Stimulated activated CD4-positive, alpha-beta T cell treated with anti-CD3 and anti-CD28 coated beads, Interleukin-15, amount 100 ng/mL, for 24 hours (primary cell): Measurements from ENCODE around the gene LMO7.

Source experiments
- DNase-seq: peaks from one replicate; pipeline ENCODE4 v3.0.0-alpha.2; 2020

Gene LMO7

DNA sequence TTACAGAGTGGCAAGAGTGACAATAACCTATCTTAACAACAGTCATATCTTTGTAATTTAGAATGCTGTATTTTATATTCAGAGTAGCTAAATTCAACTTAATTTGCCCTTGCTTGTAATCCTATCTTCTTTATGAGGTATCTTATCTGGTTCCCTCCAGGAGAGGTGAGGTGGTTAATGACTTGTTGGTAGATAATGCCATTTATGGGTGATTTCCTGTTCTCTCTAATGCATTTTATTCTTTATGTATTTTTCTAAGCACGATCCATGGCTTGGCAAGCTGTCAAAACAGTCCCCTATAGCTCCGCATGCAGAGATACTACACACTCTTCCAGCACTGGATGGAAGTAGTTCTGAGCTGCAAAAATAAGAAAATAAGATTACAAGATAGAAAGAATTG, 267.9 kb downstream of the LMO7 start:
- DNase-seq = no peak

DNA sequence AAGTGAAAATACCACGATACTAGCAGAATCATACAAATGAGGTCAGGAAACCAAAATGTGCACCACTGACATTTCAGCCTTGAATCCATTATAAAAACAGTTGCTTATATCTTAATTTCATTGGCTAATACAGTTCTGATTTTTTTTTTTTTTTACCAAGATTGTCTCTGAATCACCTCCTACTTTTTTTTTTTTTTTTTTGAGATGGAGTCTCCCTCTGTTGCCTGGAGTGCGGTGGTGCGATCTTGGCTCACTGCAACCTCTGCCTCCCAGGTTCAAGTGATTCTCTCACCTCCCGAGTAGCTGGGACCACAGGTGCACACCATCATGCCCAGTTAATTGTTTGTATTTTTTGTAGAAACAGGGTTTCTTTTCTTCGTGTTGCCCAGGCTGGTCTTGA, 270.2 kb downstream of the LMO7 start:
- DNase-seq = no peak

DNA sequence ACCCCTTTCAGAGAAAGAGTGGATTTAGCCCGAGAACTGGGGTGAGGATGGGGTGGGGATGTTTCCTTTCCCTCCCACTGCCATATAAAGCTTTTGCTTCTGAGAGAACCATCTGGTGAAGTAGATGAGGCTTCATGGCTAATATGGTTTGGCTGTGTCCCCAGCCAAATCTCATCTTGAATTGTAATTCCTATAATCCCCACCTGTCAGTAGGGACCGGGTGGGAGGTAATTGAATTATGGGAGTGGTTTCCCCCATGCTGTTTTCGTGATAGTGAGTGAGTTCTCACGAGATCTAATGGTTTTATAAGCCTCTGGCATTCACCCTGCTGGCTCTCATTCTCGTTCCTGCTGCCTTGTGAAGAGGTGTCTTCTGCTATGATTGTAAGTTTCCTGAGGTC, 270.9 kb downstream of the LMO7 start:
- DNase-seq = no peak

DNA sequence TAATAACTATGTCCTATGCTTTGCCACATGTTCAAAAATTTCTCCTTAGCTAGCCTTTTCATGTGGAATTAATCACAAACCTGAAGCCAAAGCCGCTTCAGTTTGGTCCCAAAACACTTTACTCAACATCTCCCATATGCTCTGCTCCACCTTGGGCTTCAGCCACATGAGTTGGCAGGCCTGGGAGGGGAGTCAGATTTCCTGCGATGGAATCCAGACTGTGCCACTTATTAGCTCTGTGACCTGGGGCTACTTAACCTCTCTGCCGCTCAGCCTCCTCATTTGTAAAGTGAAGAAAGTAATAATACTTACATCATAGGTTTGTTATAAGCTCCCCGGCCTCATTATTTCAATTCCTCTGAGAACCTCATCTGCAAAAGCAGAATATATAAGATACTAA, 272.0 kb downstream of the LMO7 start:
- no peak for DNase-seq
